ENCODE data around the gene NELFCD.
"Not testable (repeated sequence)": the region's sequence is repeated elsewhere in the genome, so short reads cannot be mapped to it uniquely, and the experiment has no call there.

Gene NELFCD

DNA sequence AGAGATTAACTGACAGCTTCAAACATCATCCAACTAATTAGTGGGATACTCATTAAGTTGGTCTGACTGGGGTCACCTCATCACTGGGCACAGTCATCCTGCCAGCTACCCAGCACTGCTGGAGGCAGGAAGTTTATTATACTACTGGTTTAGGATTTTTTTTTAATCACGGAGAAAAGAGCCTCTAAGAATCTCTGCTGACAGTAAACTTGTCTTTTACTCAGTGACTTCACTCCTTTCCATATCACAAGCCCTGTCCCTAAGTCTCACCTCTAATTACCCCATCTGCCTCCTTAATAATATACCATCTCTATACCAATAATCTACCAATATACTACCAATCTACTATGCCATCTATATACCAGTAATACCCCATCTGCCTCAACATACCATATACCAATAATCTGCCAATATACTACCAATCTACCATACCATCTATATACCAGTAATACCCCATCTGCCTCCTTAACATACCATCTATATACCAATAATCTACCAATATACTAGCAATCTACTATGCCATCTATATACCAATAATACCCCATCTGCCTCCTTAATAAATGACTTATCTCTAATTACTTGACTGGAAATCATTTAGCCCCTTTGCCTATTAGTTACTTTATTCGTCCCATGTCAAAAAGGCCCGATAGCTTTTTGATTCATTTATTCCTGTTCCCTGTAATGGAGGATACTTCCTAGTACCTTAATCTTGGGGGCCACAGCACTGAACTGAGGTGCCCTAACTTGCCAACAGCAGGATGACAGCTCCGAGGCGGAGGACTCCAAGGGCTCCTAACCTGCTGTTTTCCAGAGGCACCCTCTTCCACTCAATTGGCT lies 46.1 kb downstream of the NELFCD start:
- no peak for DNase-seq

DNA sequence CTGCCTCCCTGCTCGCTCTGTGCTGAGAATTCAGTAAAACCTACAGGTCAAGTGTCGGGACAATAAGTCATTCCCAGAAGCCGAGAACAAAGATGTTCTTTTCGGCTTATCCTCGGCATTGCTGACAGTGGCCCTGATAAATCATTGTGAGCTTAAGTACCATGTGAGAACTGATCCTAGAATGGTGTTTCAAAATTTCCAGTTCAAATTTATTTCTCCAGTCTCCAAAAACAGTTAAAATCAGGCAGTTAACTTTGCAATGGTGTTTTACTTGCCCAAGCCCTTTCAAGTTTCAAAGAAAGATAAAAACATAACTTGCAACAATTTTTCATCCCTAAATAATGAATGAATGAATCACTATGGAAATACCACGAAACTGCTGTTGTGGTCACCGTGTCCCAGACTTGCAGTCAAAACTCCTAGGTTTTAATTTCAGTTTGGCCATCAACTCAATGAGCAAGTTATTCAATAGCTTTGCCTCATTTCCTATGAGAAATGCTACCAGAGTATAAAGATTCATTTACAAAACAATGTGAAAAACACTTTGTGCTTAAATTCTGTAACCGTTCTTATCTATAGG lies 46.8 kb downstream of the NELFCD start:
- DNase-seq, result no peak

DNA sequence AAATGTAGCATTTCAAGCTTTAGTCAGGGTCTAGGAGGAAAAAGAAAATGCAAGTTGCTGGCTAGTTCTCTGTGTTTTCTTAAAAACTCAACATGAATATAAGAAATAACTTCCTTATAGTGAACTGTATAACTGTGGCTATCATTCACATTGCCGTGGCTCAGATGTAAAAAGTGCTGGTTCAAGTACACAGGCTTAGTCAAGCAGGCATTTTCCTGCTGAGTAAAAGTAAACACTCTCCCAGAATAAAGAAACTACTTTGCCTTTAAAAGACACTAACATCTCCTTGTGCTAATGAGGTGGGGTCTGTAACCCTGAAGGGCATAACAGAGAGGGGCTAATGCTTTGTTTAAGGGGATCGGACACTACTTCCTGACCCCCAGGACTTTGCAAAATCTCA lies 47.8 kb downstream of the NELFCD start:
- DNase-seq, result no peak

DNA sequence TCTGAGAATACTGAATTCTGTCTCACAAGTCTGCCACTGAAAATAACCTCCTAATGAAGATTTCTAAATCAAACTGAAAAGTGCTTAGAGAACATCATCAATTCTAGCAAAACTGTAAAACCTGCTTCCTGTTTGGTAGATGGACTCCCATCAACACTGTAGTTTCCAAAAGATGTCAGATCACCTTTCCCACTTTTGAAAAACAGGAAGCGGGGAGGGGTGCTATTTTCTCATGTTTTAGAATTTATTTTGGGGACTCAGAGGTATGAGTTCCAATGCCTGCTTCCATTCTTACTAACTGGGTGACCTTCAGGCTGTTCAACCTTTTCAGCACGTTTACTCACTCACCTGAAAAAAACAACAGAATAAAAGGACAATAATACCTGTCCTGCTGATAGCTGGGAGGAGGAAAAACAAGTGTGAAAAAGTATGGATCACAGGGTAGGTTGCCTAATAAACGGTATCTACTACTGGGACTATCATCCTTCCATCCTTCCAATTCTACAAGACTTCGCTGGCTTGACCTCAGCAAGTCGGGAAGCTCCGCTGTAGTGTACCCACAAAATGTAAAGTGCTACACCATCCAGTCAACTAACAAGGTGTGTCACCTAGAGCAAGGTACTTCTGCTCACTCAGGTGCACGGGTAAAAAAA lies 50.0 kb downstream of the NELFCD start:
- no peak for DNase-seq

DNA sequence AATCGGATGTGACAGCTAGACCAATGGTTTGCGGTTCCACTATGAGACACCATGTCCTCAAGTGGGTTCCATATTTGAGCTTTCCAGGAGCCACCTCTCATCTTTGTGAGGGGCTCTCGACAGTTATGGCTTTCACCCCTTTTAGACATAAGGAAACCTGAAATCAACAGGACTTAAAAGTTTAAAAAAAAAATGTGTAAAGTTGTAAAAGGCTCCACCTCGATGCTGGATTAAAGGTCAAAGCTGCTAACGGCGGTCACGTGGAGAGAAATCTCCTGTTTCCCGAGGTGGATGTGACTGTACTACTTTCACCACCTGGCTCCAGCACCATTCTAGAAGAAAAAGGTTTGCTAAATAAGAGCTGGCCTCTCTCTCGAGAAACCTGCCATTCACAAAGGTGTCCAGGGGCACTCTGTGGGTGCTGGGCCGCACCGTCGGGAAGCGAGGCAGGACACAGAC lies 50.5 kb downstream of the NELFCD start:
- no peak for DNase-seq

DNA sequence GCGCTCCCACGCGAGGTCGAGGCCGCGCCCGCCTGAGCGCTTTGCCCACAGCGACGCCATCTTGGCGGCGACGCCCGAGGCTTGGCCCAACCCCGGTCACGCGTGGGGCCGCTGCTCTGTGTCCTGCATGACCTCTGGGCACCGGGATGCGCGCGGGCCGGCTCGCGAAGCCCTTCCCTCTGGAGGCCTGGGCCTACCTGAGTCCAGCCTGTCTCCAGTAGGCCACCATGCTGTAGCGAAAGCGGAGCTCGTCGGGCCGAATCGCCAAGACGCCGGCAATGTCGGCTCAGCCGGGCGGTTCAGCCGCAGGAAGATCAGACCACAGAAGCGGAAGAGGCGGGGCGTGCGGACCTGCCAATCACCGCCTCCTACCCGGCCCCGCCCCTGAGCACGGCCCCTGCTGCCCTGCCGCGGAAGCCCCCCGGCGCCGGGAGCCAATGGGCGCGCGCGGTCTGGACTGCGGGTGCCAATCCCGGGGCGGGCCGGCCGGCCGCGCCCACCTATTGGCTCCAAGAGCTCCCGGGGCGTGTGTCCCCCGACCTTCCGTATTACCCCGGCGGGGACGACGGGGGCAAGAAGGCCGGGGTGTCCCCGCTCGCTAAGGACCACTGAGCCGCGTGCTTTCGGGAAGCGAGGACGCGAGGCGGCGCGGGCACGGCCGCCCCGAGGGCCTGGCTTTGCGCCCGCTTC lies 51.1 kb downstream of the NELFCD start, which contains the start of gene ATP5F1E:
Gene ATP5F1E, minus strand, starts transcription at position 313 of the 690 bp plus-strand sequence. Its CDS starts 84 bp downstream, at position 229.
- peak; percentile 97 for DNase-seq

DNA sequence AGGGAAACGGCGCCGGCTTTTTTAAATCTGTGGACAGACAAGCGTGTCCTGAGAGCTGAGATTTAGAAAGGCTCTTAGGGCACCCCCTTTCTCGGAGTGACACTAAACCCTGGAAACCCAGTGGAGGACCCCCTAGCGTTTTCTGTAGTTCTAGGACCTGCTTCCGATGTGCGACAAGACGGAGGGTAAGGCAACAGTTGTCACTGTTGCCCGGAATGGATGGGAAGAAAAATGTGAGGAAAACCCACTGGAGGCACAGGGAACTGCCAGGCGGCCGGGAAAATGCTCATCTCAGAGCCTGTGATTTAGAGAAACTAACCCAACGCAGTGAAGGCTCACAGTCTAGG lies 51.6 kb downstream of the NELFCD start:
- no peak for DNase-seq

DNA sequence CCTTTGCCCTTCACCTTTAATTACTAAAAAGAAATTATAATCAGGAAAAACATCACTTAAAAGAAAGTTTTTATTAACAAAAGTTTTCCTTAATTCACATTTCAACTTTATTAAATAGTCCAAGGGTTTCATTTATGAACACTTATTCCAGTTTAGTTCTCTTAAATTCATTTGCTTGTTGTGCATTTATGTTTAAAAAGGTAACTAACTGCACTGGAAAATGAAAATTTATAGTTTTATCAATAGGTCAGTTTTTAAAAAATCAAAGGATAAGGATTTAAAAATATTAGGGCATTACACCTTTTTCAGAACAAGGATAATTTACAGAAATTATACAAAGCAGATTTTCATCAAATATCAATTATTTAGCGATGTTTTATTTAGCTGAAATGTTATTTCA lies 52.0 kb downstream of the NELFCD start:
- no peak for DNase-seq

DNA sequence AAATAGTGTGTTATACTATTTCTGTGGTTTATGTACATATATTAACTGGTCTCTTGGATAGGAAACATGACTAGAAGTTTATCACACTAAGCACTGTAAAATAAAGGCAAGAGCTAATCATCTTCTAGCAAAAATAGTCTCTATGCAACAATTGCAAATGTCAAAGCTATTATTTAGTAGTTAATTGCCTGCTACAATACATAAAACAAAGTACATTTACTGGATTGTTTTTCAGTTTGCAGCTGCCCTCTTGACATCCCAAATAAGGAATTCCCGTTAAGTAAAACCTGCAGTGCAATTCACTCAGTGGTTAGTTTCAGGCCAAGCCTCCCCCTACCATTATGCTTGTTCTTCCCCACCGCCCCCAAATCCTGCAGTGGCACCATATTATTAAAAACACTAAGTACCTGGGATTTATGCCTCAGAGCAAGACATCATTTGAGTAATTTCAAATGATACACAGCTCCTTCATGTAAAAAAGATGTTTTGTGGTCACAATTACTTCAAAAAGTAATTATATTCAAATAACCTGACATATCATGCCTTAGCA lies 52.6 kb downstream of the NELFCD start:
- no peak for DNase-seq

DNA sequence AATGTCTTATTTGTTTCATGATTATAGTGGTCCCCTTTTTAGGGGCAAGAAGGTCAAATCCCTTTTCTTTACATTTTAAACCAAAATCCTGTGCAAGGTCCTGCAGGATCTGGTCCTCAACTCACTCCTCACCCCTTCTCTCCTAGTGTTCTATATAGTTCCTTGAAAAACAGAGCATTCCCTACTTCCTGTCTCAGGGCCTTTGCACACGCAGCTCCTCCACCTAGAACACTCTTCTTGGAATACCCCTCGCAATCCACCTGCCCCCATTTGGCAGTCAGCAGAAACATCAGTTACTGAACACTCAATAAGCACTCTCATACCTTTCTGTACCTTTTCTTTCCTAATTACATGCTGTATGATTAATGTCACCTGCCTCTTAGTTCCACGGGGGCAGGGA lies 54.3 kb downstream of the NELFCD start:
- no peak for DNase-seq

DNA sequence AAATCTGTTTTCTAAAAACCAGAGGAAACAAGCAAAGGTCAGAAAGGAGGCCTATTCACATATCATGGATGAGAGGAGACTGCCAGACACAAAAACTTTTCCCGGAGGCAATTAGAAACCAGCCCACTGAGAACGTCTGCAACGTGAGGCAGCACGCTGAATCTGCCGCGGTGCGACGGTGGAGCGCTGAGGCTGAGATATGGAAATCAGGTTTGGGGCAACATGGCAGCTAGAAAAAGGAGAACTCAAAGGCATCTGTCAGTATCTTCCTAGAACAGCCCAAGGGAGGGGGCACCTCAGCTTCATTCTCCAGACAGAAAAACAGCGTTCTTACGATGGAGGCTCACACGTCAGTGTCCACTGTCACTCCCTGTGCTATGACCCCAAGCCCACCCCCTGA lies 56.3 kb downstream of the NELFCD start:
- no peak for DNase-seq

DNA sequence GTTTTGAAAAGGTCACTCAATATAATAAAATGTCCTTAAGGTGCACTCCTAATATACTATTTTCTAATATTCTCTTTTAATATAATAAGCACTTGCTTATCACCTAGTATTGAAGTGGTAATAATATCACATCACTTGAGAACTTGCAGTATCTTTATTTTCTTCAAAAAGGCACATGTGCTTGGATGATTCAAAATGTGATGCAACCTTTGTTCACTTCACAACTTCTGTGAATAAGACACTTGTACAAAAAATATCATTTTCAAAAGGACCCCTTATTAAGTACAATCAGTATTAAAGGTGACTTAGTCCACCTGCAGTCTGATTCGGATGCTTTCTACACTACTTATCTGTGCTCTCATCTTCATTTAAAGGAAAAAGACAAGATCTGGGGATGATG lies 58.2 kb downstream of the NELFCD start:
- peak in 1 of 2 donors; percentile 17 for DNase-seq

DNA sequence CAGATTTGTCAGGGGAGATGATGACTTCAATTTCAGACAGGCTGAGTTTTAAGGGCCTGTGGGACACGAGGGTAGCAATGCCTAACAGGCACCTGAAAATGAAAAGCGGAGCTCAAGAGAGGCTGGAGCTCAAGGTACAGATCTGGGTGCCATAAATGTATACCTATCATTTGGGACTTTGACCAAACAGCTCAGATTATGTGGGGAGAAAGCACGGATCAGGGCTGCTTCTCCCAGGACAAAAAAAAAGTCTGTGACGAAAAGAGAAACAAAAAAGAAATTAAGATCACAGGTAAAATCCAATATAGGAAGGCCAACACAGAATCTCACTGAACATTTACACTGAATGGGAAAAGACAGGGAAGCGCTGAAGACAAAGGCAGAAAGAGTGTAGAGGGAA lies 59.6 kb downstream of the NELFCD start:
- DNase-seq, result no peak

DNA sequence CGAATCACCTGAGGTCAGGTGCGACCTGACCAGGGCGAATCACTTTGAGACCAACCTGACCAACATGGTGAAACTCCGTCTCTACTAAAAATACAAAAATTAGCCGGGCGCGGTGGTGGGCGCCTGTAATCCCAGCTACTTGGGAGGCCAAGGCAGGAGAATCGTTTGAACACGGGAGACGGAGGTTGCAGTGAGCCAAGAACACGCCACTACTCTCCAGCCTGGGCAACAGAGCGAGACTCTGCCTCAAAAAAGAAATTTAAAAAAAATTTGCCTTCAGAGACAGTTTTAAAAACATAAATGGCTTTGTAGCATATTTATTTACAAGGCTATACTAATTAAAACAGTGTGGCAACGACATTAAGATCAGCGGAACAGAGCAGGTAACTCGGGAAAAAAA lies 60.4 kb downstream of the NELFCD start:
- DNase-seq, result not testable (repeated sequence)

DNA sequence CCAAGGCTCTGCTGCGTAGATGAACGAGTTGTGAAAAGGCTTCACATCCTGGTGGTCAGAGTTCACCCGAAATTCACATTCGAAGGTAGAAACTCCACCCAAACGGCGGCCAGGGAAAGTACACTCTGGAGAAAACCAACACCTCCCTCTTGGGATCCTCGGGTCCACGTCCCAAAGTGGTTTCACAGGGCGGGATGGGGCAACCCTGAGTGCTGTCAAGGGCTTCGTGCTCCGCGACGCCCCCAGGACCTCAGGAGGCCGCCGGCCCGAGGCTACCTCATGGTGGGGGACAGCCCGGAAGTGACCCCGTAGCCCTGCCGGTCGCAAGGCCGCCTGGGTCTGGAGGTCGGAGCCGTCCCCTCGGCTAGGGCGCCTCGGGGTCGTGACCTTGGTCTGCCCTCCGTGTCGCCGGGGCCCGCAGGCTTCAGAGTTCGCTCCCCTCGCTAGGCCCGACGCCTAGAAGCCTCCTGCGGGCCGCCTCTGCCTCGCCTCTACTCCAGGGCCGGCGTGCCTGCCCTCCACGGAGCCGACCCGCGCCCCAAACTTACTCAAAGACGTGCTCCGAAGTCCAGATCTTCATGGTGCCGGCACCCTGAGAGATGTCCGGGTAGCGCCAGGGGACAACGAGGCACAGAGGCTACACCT lies 61.2 kb downstream of the NELFCD start, which contains the start of gene PRELID3B:
Gene PRELID3B, minus strand, starts transcription at position 636 of the 645 bp plus-strand sequence. Its CDS starts 56 bp downstream, at position 580.
- DNase-seq, result peak; percentile 7 to 30

DNA sequence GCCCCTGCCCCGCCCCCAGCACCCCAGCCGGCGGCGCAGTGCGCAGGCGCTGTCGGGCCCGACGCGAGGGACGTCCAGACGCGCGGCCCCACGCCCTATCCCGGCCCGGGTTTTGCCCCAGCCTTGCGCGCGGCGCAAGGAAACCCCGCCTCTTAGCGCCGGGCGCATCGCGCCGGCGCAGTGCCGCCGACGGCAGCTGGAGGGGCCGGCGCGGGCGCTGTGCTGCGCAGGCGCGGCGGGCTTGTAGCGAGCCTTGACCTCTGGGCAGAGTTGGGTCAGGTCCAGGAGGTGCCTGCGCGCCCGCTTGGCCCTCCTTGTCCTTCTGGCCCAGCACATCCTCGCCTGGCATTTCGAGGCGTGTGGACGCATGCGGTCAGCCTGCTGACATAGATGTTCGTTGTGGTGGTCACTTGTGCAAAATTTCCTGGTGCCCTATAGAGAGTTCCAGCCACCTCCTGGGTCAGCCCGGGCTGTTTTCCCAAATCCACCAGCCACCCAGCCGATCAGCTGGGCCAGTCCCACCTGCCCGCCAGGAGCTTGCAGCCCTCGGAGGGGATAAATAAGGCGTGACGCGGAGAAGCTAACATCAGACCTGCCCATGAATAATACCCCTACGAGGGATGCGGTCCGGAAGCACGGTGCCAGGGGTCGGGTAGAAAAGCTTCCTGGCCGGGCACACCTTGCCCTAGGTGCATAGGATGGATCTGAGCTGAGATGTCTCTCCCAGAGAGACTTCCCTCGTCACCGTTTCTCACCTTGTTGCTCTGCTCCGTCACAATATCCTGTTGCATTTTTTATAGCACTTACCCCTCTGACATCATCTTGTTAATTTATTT lies 62.0 kb downstream of the NELFCD start:
- peak; percentile 96 to 98 for DNase-seq

DNA sequence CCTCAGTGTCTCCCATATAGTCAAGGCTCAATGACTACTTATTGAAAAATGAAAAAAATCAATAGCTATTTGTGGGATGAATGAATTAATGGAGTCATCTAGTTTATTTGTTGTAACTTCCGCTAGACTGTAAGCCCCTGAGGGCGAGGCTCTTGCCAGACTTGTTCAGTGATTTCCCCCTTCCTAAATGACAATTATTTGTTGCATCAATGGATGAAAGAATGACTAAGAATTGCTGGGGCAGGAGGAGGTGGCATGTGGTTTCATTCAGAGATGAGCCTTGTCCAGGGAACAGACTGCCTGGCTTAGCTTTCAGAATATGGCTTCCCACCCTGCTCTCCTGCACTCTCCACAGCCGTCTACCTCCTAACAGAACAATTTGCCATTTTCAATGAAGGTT lies 62.6 kb downstream of the NELFCD start:
- peak in 1 of 2 donors; percentile 9 for DNase-seq

DNA sequence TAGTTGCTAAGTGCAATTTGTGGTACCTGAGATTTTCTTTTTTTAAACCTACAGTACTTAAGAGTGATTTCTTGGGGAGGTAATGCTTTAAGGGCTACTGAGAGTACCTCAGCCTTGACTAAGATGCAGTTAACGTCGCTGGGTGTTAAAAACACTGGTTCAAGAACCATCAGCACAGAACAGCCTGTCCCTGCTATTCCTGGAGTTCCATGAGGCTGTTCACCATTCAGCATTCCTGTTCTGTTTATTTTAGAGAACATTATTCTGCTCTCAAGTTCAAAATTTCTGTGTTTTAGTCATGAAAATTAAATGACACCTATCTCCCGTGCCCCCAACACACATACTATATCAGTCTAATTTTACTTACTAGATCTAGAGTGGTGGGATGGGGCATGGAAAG lies 63.2 kb downstream of the NELFCD start:
- no peak for DNase-seq
